Adrenal gland (tissue), 5 donors: ENCODE measurements around the gene RPAP2.

Experiments
- CTCF ChIP-seq, 6 experiments: fragments of 450-650 bp in 4 of 6; fragments of 200-600 bp in 2 of 6; sonication (generic) in 1 of 6; IDR thresholded peaks; 1 replicate in 5 of 6; 2 replicates in 1 of 6; pipeline versions ENCODE4 v1.5.1 to v1.8.0; 2016 to 2021; ENCODE audit warnings: antibody characterized with exemption in 6 of 6, mild to moderate bottlenecking in 2 of 6, moderate library complexity in 1 of 6
- POLR2A ChIP-seq, 2 donors: fragments of 450-650 bp; IDR thresholded peaks; one replicate each; pipeline ENCODE4 v1.6.1; 2017; ENCODE audit warnings: antibody characterized with exemption in 2 of 2, mild to moderate bottlenecking in 2 of 2, moderate library complexity in 1 of 2
- donor health status: DM: no; HTN: no; CAD: no.

GRCh38 chr1:92363401-92363800 lies 64.5 kb downstream of the RPAP2 start:
- no peak for TF ChIP-seq CTCF (IDR thresholded peaks at IDR 0.05)
- TF ChIP-seq POLR2A (IDR thresholded peaks at IDR 0.05) = no peak
